GM18861 (cell line): ENCODE results near the gene KAT6B.
"Not testable (repeated sequence)": the region's sequence is repeated elsewhere in the genome, so short reads cannot be mapped to it uniquely, and the experiment has no call there.

Source experiments
- ATAC-seq: cut with Tn5 transposase; IDR thresholded peaks from one replicate; pipeline ENCODE4 v1.9.1; 2021; ENCODE audit not compliant: unreplicated experiment

KAT6B gene

GRCh38 chr10:74856940-74857339, 30.5 kb downstream of the KAT6B start:
- no peak for ATAC-seq

GRCh38 chr10:74857586-74857985, 31.2 kb downstream of the KAT6B start:
- no peak for ATAC-seq

GRCh38 chr10:74859546-74859945, 33.1 kb downstream of the KAT6B start:
- no peak for ATAC-seq

- no peak for ATAC-seq
Observed at GRCh38 chr10:74862625-74863024, 36.2 kb downstream of the KAT6B start.

- no peak for ATAC-seq
Observed at GRCh38 chr10:74863551-74863950, 37.2 kb downstream of the KAT6B start.

GRCh38 chr10:74867351-74867750, 41.0 kb downstream of the KAT6B start:
- no peak for ATAC-seq

- ATAC-seq = no peak
Observed at GRCh38 chr10:74868392-74868977, 42.1 kb downstream of the KAT6B start.

GRCh38 chr10:74869635-74870034, 43.2 kb downstream of the KAT6B start:
- no peak for ATAC-seq

GRCh38 chr10:74870191-74870590, 43.8 kb downstream of the KAT6B start:
- no peak for ATAC-seq

GRCh38 chr10:74871595-74872382, 45.4 kb downstream of the KAT6B start:
- peak; percentile 89 for ATAC-seq

GRCh38 chr10:74873803-74874454, 47.5 kb downstream of the KAT6B start:
- no peak for ATAC-seq

- ATAC-seq = no peak
Observed at GRCh38 chr10:74874649-74875048, 48.2 kb downstream of the KAT6B start.

- no peak for ATAC-seq
Observed at GRCh38 chr10:74875068-74875467, 48.7 kb downstream of the KAT6B start.

GRCh38 chr10:74875966-74876365, 49.6 kb downstream of the KAT6B start:
- no peak for ATAC-seq

GRCh38 chr10:74877054-74877453, 50.7 kb downstream of the KAT6B start:
- not testable (repeated sequence) for ATAC-seq

GRCh38 chr10:74877898-74878297, 51.5 kb downstream of the KAT6B start:
- ATAC-seq = no peak

GRCh38 chr10:74880041-74880440, 53.6 kb downstream of the KAT6B start:
- no peak for ATAC-seq

- no peak for ATAC-seq
Observed at GRCh38 chr10:74881253-74881884, 55.0 kb downstream of the KAT6B start.

- ATAC-seq = no peak
Observed at GRCh38 chr10:74882427-74882826, 56.0 kb downstream of the KAT6B start.

GRCh38 chr10:74882831-74883230, 56.4 kb downstream of the KAT6B start:
- no peak for ATAC-seq

- no peak for ATAC-seq
Observed at GRCh38 chr10:74883428-74883827, 57.0 kb downstream of the KAT6B start.
